SK-N-SH treated with all-trans-retinoic acid at 6 μM for 48 hours (cell line): ENCODE results near the gene BPGM.

Experiments
- ATAC-seq: fragments of 200-7000 bp; cut with Tn5 transposase; 3 replicates; pipeline ENCODE4 v1.9.1; 2020; ENCODE audit warnings: mild to moderate bottlenecking, moderate library complexity
- BACH2 ChIP-seq: fragments of 250-450 bp; sonication (Bioruptor Pico); IDR thresholded peaks from 2 replicates; pipeline ENCODE4 v1.9.0; 2021; ENCODE audit warnings: mild to moderate bottlenecking, borderline replicate concordance
- CSDC2 ChIP-seq: fragments of 250-450 bp; sonication (Bioruptor Pico); IDR thresholded peaks from 2 replicates; pipeline ENCODE4 v1.5.0; 2020; ENCODE audit warnings: mild to moderate bottlenecking, moderate library complexity
- GLIS3 ChIP-seq: fragments of 250-450 bp; sonication (Bioruptor Pico); IDR thresholded peaks from 2 replicates; pipeline ENCODE4 v1.5.0; 2020; ENCODE audit warnings: mild to moderate bottlenecking, moderate library complexity
- PPARA ChIP-seq: fragments of 250-450 bp; sonication (Bioruptor Pico); IDR thresholded peaks from 2 replicates; pipeline ENCODE4 v1.5.0; 2020; ENCODE audit warnings: mild to moderate bottlenecking, borderline replicate concordance
- RARB ChIP-seq: fragments of 250-450 bp; sonication (Bioruptor Pico); IDR thresholded peaks from 2 replicates; pipeline ENCODE4 v1.8.0; 2021; ENCODE audit warnings: mild to moderate bottlenecking, moderate library complexity
- TCF4 ChIP-seq: fragments of 250-450 bp; sonication (Bioruptor Pico); IDR thresholded peaks from 2 replicates; pipeline ENCODE4 v1.8.0; 2021; ENCODE audit warnings: mild to moderate bottlenecking, moderate library complexity, borderline replicate concordance
- TOX ChIP-seq: fragments of 250-450 bp; sonication (Bioruptor Pico); IDR thresholded peaks from 2 replicates; pipeline ENCODE4 v1.8.0; 2021; ENCODE audit warnings: mild to moderate bottlenecking, moderate library complexity, borderline replicate concordance
- ZC3H10 ChIP-seq: fragments of 250-450 bp; sonication (Bioruptor Pico); IDR thresholded peaks from 2 replicates; pipeline ENCODE4 v1.5.1; 2021; ENCODE audit warnings: mild to moderate bottlenecking, moderate library complexity
- ZFP3 ChIP-seq: fragments of 250-450 bp; sonication (Bioruptor Pico); IDR thresholded peaks from 2 replicates; pipeline ENCODE4 v1.5.0; 2020; ENCODE audit warnings: mild to moderate bottlenecking, moderate library complexity
- ZFP30 ChIP-seq: fragments of 450-650 bp; formaldehyde crosslinking; IDR thresholded peaks from 2 replicates; pipeline ENCODE4 v1.5.0; 2022; ENCODE audit warnings: mild to moderate bottlenecking, moderate library complexity
- ZNF565 ChIP-seq: fragments of 450-650 bp; formaldehyde crosslinking; conservative IDR thresholded peaks from 2 replicates; pipeline ENCODE4 v1.5.0; 2020; ENCODE audit warnings: low read depth, mild to moderate bottlenecking, moderate library complexity
- ZNF8 ChIP-seq: fragments of 450-650 bp; formaldehyde crosslinking; IDR thresholded peaks from 2 replicates; pipeline ENCODE4 v1.5.0; 2020; ENCODE audit warnings: mild to moderate bottlenecking, moderate library complexity
- TF ChIP-seq, protein P1 (sequence below): fragments of 250-450 bp; sonication (Bioruptor Pico); IDR thresholded peaks from 2 replicates; pipeline ENCODE4 v1.8.0; 2021; ENCODE audit warnings: low read depth, mild to moderate bottlenecking, moderate library complexity, borderline replicate concordance
- TF ChIP-seq, protein P2 (sequence below): fragments of 250-450 bp; sonication (Bioruptor Pico); IDR thresholded peaks from 2 replicates; pipeline ENCODE4 v1.5.1; 2020; ENCODE audit warnings: low read depth, mild to moderate bottlenecking, moderate library complexity
- TF ChIP-seq, protein P3 (sequence below): fragments of 250-450 bp; sonication (Bioruptor Pico); IDR thresholded peaks from 2 replicates; pipeline ENCODE4 v1.5.1; 2021; ENCODE audit warnings: mild to moderate bottlenecking, moderate library complexity
- TF ChIP-seq, protein P4 (sequence below): fragments of 250-450 bp; sonication (Bioruptor Pico); IDR thresholded peaks from 2 replicates; pipeline ENCODE4 v1.8.0; 2020; ENCODE audit warnings: mild to moderate bottlenecking, moderate library complexity, borderline replicate concordance
- TF ChIP-seq, protein P5 (sequence below): fragments of 250-450 bp; sonication (Bioruptor Pico); IDR thresholded peaks from 2 replicates; pipeline ENCODE4 v1.5.0; 2020; ENCODE audit warnings: mild to moderate bottlenecking, moderate library complexity

Gene BPGM

DNA sequence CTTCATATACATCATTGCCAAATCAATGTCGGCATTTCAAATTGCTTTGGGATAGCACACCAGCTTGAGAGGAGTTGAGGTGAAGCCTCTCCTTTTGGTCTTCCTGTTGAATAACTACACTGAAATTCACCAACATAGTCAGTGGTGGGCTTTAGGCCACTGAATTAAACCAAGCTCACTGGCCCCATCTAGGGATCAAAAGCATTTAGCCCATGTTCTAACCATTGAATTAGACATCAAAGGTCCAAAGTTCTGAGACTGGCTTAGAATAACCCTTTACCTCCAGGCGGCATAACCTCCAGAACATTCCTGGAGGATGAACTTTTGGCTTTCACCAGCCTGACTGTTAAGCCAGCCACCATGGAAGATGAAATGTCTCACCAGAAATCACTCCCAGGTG, 54.6 kb downstream of the BPGM start:
- TF ChIP-seq PPARA (CRISPR knock-in tag), result no peak
- no peak for TF ChIP-seq ZFP3 (CRISPR knock-in tag)
- TF ChIP-seq, protein P1, sequence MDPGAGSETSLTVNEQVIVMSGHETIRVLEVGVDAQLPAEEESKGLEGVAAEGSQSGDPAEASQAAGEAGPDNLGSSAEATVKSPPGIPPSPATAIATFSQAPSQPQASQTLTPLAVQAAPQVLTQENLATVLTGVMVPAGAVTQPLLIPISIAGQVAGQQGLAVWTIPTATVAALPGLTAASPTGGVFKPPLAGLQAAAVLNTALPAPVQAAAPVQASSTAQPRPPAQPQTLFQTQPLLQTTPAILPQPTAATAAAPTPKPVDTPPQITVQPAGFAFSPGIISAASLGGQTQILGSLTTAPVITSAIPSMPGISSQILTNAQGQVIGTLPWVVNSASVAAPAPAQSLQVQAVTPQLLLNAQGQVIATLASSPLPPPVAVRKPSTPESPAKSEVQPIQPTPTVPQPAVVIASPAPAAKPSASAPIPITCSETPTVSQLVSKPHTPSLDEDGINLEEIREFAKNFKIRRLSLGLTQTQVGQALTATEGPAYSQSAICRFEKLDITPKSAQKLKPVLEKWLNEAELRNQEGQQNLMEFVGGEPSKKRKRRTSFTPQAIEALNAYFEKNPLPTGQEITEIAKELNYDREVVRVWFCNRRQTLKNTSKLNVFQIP, result no peak
- TF ChIP-seq BACH2 (CRISPR knock-in tag), result no peak
- TF ChIP-seq ZC3H10 (CRISPR knock-in tag), result no peak
- TF ChIP-seq, protein P2, sequence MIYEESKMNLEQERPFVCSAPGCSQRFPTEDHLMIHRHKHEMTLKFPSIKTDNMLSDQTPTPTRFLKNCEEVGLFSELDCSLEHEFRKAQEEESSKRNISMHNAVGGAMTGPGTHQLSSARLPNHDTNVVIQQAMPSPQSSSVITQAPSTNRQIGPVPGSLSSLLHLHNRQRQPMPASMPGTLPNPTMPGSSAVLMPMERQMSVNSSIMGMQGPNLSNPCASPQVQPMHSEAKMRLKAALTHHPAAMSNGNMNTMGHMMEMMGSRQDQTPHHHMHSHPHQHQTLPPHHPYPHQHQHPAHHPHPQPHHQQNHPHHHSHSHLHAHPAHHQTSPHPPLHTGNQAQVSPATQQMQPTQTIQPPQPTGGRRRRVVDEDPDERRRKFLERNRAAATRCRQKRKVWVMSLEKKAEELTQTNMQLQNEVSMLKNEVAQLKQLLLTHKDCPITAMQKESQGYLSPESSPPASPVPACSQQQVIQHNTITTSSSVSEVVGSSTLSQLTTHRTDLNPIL, result no peak
- no peak for TF ChIP-seq TOX
- no peak for TF ChIP-seq CSDC2 (CRISPR knock-in tag)
- TF ChIP-seq RARB (CRISPR knock-in tag), result no peak
- TF ChIP-seq, protein P3, sequence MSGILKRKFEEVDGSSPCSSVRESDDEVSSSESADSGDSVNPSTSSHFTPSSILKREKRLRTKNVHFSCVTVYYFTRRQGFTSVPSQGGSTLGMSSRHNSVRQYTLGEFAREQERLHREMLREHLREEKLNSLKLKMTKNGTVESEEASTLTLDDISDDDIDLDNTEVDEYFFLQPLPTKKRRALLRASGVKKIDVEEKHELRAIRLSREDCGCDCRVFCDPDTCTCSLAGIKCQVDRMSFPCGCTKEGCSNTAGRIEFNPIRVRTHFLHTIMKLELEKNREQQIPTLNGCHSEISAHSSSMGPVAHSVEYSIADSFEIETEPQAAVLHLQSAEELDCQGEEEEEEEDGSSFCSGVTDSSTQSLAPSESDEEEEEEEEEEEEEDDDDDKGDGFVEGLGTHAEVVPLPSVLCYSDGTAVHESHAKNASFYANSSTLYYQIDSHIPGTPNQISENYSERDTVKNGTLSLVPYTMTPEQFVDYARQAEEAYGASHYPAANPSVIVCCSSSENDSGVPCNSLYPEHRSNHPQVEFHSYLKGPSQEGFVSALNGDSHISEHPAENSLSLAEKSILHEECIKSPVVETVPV, result no peak
- TF ChIP-seq, protein P4, sequence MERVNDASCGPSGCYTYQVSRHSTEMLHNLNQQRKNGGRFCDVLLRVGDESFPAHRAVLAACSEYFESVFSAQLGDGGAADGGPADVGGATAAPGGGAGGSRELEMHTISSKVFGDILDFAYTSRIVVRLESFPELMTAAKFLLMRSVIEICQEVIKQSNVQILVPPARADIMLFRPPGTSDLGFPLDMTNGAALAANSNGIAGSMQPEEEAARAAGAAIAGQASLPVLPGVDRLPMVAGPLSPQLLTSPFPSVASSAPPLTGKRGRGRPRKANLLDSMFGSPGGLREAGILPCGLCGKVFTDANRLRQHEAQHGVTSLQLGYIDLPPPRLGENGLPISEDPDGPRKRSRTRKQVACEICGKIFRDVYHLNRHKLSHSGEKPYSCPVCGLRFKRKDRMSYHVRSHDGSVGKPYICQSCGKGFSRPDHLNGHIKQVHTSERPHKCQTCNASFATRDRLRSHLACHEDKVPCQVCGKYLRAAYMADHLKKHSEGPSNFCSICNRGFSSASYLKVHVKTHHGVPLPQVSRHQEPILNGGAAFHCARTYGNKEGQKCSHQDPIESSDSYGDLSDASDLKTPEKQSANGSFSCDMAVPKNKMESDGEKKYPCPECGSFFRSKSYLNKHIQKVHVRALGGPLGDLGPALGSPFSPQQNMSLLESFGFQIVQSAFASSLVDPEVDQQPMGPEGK (CRISPR knock-in tag), result no peak
- TF ChIP-seq ZNF8 (CRISPR knock-in tag), result no peak
- no peak for TF ChIP-seq GLIS3
- TF ChIP-seq, protein P5, sequence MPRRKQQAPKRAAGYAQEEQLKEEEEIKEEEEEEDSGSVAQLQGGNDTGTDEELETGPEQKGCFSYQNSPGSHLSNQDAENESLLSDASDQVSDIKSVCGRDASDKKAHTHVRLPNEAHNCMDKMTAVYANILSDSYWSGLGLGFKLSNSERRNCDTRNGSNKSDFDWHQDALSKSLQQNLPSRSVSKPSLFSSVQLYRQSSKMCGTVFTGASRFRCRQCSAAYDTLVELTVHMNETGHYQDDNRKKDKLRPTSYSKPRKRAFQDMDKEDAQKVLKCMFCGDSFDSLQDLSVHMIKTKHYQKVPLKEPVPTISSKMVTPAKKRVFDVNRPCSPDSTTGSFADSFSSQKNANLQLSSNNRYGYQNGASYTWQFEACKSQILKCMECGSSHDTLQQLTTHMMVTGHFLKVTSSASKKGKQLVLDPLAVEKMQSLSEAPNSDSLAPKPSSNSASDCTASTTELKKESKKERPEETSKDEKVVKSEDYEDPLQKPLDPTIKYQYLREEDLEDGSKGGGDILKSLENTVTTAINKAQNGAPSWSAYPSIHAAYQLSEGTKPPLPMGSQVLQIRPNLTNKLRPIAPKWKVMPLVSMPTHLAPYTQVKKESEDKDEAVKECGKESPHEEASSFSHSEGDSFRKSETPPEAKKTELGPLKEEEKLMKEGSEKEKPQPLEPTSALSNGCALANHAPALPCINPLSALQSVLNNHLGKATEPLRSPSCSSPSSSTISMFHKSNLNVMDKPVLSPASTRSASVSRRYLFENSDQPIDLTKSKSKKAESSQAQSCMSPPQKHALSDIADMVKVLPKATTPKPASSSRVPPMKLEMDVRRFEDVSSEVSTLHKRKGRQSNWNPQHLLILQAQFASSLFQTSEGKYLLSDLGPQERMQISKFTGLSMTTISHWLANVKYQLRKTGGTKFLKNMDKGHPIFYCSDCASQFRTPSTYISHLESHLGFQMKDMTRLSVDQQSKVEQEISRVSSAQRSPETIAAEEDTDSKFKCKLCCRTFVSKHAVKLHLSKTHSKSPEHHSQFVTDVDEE (CRISPR knock-in tag), result no peak
- TF ChIP-seq TCF4 (CRISPR knock-in tag), result no peak
- TF ChIP-seq ZFP30 (CRISPR knock-in tag), result no peak
- peak; percentile 75 for ATAC-seq

DNA sequence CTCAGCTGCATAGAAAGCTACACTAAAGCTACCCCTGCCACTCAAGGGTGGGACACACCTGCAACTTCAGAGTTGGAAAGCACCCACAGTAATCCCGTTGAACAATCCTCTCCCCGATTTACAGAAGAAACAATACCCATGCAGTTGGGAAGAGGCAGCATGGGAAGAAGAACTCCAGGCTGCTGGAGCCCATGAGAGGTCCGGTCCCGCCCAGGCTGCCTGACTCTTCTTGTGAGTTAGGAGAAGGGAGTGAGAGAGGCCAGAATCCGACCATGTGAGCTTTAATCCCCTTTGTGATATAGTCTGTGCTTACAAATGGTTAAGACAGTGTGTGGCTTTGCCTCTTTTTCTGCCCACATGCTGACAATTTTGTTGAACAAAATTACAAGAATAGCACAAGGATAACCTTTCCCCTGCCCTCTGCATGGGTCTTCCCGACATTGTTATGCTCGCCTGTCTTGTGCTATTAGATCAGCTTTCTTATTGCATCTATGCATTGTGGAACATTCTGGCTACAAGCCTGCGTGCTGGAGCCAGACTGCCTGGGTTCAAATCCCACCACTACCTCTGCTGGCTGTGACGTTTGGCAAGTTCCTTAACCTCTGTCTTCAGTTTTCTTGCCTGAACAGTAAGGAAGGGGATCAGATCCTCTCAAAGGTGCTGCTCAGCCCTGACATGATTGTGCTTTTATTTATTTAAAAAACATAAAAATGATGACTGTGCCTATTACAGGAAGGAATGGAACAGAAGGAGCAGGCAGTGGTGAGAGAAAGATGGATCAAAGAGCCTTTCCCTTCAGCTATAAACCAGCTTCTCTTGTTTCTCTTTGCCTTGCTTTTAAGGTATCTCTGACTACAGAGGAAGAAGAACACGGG, 56.0 kb downstream of the BPGM start:
- no peak for TF ChIP-seq ZNF8 (CRISPR knock-in tag)
- no peak for TF ChIP-seq ZNF565
- no peak for TF ChIP-seq TCF4 (CRISPR knock-in tag)
- TF ChIP-seq, protein P5 (CRISPR knock-in tag), result no peak
- TF ChIP-seq, protein P1, result no peak
- no peak for ATAC-seq
